GM18511 (cell line): ENCODE measurements around the gene AKAP8.
"Not testable (repeated sequence)": the region's sequence is repeated elsewhere in the genome, so short reads cannot be mapped to it uniquely, and the experiment has no call there.

Experiments
- ATAC-seq: cut with Tn5 transposase; IDR thresholded peaks from one replicate; pipeline ENCODE4 v1.9.1; 2021; ENCODE audit warnings: mild to moderate bottlenecking, moderate library complexity; ENCODE audit not compliant: unreplicated experiment

AKAP8 gene

DNA sequence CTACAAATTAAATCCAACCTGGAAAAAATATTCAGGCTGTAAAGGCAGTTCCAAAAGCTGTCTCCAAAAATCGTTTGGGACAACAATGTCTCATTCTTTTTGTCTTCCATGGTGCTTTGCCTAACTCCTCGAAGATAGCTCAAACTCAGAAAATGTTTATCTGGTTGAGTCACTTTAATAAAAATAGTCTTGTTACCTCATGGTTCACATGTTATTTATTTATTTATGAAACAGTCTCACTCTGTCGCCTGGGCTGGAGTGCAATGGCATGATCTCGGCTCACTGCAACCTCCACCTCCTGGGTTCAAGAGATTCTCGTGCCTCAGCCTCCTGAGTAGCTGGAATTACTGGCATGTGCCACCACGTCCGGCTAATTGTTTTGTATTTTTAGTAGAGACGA, 42.4 kb downstream of the AKAP8 start:
- ATAC-seq, result no peak

DNA sequence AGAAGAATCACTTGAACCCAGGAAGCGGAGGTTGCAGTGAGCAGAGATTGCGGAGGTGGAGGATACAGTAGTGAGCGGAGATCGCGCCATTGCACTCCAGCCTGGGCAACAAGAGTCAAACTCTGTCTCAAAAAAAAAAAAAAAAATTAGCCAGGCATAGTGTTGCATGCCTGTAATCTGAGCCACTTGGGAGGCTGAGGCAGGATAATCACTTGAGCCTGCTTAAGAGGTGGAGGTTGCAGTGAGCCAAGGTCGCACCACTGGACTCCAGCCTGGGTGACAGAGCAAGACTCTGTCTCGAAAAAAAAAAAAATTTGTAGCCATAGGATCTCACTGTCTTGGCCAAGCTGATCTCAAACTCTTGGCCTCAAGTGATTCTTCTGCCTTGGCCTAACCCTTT, 43.6 kb downstream of the AKAP8 start:
- ATAC-seq, result not testable (repeated sequence)

DNA sequence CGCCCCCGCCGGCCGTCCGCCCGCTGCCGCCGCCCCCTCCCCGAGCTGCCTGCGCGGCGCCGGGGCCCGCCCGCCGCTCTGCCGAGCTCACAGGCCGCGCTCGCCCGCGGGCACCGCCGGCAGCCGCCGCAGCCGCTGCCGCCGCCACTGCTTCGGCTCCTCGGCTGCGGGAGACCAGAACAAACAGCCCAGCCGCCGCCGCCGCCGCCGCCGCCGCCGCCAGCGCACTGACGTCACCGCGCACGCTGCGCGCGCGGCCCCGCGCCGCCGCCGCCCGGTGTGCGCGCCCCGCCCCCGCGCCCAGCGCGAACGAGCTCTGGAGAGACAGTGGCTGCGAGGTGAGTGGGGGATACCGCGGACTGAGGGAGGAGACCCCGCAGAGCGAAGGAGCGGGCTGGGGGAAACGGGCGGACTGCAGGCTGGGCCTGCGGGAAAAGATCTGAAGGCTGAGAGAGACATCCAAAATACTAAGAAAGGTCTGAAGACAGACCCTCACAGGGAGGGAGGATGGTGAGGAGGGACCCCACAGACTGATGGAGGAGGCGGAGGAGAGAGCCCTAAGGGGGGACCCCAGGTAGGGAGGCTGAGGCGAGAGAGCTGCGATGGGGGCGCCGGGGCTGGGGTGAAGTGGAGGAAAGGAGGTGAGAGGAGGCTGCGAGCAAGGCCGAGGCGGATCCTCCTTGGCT, 47.1 kb downstream of the AKAP8 start, which contains the start of gene BRD4:
BRD4 (minus strand) TSS at position 229 of the 686 bp plus-strand sequence. CDS start 59,440 bp downstream, outside the sequence.
- peak; percentile 45 for ATAC-seq

DNA sequence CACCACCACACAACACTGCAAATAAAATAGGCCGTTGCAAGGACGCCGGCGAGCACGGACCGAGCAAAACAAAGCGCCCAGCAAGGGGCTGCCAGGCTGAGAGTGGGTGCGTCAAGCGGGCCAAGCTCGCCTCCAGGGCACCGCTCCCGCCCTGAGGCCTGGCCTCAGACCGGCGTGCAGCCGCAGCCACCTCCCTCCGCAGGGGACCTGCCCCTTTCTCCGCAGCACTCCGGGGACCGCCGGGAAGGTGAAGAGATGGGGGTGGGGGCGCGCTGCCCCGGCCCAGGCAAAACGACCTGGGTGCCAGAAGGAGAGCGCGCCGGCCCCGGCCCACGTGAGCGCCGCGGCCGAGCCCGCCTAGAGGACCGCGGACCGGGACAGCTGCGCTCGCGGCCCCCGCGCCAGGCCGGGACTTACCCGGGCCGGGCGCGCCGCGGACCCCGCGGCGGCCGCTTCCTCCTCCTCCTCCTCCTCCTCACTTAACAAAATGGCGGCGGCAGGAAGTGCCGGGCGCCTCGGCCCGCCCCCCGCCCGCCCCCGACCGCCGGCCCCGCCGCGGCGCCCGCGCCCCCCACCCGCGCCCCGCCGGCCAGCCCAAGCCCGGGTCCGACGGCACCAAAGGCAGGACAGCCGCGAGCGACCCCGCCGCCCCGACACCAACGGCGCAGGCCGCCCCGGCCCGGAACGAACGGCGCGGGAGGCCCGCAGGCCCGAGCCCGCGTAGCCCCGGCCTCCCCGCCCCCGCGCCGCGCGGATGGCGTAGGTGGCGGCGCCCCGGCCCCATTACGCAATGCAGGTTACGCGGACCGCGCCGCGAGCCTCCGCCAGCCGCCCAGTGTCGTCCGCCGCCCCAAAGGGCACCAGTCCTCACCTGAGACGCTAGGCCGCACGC, 47.9 kb downstream of the AKAP8 start:
- ATAC-seq, result peak; percentile 33

- ATAC-seq, result no peak
Observed at GRCh38 chr19:15330801-15331418, 48.7 kb downstream of the AKAP8 start.

DNA sequence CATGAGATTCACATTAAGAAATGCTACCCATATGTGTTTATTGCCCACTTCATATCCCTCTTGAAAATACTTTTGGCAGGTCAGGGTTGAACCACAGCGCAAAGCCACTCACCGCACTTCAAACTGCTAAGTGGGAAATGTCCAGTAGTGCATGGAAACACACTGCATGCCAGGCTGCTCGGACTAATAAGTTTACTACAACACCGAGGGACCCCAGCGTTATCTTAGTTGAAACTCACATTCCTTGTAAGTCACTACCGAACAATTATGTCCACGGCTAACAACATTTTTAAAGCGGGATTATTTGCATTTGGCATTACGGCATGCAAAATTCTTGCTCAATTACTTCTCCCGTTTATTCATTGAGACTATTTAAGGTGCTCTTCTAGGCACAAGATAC, 51.3 kb downstream of the AKAP8 start:
- ATAC-seq, result no peak

DNA sequence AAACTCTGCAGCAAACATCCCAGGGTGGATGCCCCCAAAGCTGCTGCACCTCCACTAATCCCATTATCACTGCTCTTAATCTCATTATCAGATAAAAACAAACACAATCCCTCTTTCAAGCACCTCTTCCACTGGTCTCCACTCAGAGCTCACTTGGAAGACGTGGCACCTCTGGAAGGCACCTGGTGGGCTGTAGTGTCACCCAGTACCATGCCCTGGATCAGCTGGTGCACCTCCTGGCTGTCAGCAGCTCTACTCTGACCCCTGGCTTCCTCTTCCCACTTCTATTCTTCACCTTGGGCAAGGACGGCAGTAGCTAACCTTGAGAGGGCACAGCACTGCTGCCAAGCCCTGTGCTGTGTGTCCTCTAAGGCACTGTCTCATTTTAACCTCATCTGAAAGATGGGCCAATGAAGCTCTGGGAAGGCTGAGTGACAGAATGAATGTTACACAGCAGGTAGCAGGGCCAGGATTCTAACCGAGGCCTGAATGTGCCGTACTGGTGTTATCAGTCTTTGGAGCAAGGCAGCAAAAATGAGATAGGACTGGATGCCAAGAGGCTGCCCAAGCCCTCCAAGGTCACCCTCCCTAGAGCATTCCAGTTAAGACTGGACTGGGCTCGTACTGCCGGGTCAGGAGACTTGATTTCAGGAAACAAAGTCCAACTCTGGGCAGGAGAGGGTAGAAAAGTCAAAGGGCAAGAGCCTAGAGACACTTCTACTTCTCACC, 54.6 kb downstream of the AKAP8 start:
- ATAC-seq, result no peak

DNA sequence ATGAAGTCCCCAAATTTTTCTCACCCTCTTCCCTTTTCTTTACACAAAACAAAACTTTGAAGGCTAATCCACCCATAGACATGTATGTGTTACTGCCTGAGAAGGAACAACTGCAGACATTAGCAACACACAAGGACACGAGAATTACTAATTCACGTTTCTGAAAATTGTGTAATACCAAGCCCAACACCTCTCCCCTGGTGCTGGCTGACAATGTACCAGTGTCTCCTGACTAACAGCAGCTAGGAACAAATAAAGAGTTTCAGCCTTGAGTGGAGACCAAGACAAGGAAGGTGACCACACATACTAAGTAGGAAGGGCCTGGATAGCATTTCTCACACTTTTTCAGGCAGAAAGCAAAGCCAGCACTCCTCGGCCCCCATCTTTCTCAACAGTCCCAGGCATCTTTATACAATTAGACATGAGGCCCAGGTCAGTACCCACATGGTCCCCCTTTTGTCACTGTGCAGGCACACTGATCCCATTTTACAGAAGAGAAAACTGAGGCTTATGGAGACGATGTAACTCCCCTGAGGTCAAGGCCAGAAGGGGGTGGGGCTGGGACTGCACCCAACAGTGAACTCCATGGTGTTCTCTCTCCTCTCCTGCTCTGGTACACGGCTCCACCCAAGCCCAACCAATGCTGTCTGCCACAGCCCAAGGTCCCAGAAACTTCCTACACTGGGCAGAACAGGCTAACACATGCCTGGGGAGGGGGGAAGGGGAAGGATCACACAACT, 55.9 kb downstream of the AKAP8 start:
- ATAC-seq, result no peak

- no peak for ATAC-seq
Observed at GRCh38 chr19:15321739-15322138, 57.8 kb downstream of the AKAP8 start.

- ATAC-seq, result no peak
Observed at GRCh38 chr19:15320116-15320515, 59.5 kb downstream of the AKAP8 start.

GRCh38 chr19:15318241-15318691, 61.3 kb downstream of the AKAP8 start:
- ATAC-seq, result no peak

- no peak for ATAC-seq
Observed at GRCh38 chr19:15317392-15318071, 62.1 kb downstream of the AKAP8 start.

DNA sequence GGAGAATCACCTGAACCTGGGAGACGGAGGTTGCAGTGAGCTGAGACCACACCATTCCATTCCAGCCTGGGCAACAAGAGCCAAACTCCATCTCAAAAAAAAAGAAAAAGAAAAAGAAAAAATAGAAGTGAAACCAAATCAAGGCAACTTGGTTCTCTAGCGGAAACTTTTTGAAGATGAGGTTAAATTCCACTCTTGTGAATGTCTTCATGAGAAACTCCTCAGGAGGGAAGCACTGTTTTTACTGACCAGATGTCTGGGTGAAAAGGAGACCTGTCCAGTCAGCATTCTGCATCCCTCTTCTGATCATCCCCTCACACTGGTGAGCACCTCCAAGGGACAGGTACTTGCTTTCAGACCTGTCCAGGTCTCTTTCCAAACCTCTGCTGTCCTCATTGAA, 63.1 kb downstream of the AKAP8 start:
- no peak for ATAC-seq

DNA sequence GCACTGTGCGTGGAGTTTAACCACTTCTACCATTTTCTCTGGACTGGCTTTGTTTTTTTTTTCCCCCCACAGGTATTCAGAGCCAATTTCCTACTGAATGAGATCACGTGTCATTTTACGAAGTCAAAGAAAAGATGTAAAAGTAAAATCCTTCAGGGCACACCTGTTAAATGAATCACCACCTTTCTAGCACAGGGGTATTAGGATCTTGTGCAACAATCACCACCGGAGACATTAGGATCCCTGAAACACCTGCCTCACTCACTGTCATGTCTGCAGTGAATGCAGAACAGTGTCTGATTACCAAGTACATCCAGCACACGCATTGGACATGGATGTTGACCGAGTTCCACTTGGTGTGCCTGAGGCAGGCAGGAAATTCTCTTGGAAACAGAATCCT, 64.5 kb downstream of the AKAP8 start:
- no peak for ATAC-seq

DNA sequence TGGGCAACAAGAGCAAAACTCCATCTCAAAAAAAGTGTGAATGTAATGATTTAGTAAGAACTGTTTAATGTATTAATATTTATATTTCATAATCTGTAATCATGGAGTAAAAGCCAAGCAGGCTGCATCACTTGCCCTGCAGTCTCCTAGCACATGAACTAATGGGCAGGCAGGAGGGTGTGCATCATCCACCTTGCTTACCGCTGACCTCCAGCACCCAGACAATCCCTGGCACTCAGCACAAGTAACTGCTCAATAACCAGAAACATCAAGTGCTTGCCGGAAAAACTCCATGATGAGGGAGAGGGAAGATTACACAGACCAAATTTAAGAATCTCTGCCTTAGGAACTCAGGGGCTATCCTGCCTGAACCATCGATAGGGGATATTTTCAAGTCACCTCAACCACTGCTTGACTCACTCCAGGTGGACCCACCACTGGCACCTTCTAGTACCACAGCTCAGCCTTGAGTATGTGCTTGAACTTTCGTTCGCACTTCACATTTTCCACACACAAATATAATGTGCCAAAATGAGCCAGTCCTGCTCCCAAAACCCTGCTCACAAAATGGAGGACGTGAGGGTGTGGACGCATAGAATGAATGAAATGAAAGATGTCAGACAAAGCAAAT, 65.8 kb downstream of the AKAP8 start:
- ATAC-seq, result no peak

DNA sequence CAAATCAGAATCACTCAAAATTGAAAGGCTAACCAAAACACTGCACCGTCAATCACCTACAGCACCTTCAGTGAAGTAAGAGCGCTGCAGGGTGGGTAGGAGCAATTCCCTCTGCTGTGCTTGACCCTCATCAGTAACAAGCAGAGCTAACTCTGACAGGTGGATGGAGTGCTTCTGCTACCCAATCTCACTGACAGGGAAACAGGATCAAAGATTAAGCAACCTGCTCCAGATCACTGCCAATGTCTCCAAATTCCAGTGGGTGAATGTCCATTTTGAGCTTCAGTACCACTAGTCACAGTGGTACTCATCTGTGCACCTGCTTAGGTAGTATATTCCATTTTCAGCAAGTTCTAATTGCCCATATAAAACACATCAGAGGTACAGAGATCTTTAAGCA, 72.4 kb downstream of the AKAP8 start:
- ATAC-seq, result no peak

GRCh38 chr19:15305582-15306334, 73.8 kb downstream of the AKAP8 start:
- no peak for ATAC-seq

GRCh38 chr19:15304140-15304705, 75.4 kb downstream of the AKAP8 start:
- ATAC-seq, result no peak
